Spleen (tissue), 7 donors: ENCODE results near the gene TRPT1.

Experiments used
- POLR2A ChIP-seq, 3 donors: fragments of 450-650 bp; IDR thresholded peaks; one replicate each; pipeline ENCODE4 v1.5.1; 2017; ENCODE audit warnings: antibody characterized with exemption in 3 of 3, mild to moderate bottlenecking in 1 of 3
- POLR2AphosphoS5 ChIP-seq, 3 donors: sonication (generic); formaldehyde crosslinking; IDR thresholded peaks; one replicate each; pipeline ENCODE4 v1.5.1; 2017; ENCODE audit warnings: antibody characterized with exemption in 3 of 3
- TF ChIP-seq, protein P1 (sequence below), 11 experiments: fragments of 200-600 bp in 7 of 11; fragments of 450-650 bp in 4 of 11; sonication (generic) in 4 of 11; IDR thresholded peaks in 8 of 11; conservative IDR thresholded peaks in 3 of 11; 1 replicate in 7 of 11; 2 replicates in 4 of 11; pipeline versions ENCODE4 v1.4.0 to v1.8.0; 2016 to 2021; ENCODE audit warnings: antibody characterized with exemption in 11 of 11, inconsistent platforms in 4 of 11, mild to moderate bottlenecking in 1 of 11
- donor health status: DM: no; HTN: no; CAD: no; lungs with moderate emphysema.
- donor health status: DM: no; HTN: no; CAD: no.
- donor health status: DM: no; HTN: no; CAD: no.

GRCh38 chr11:64207256-64208085 lies 18.5 kb downstream of the TRPT1 start:
- TF ChIP-seq, protein P1, sequence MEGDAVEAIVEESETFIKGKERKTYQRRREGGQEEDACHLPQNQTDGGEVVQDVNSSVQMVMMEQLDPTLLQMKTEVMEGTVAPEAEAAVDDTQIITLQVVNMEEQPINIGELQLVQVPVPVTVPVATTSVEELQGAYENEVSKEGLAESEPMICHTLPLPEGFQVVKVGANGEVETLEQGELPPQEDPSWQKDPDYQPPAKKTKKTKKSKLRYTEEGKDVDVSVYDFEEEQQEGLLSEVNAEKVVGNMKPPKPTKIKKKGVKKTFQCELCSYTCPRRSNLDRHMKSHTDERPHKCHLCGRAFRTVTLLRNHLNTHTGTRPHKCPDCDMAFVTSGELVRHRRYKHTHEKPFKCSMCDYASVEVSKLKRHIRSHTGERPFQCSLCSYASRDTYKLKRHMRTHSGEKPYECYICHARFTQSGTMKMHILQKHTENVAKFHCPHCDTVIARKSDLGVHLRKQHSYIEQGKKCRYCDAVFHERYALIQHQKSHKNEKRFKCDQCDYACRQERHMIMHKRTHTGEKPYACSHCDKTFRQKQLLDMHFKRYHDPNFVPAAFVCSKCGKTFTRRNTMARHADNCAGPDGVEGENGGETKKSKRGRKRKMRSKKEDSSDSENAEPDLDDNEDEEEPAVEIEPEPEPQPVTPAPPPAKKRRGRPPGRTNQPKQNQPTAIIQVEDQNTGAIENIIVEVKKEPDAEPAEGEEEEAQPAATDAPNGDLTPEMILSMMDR (IDR thresholded peaks at IDR 0.05 in 8 of 11, conservative IDR thresholded peaks at IDR 0.05 in 3 of 11) = peak in 2 of 11 experiments; percentile 14 to 17
- TF ChIP-seq POLR2AphosphoS5 (IDR thresholded peaks at IDR 0.05) (peak; percentile 85 to 86 (median 85)), POLR2A (IDR thresholded peaks at IDR 0.05) (peak in 1 of 3 donors; percentile 20)
